Suprapubic skin (tissue), 4 donors: Measurements from ENCODE around the gene MRPL51.

Source experiments
- POLR2A ChIP-seq, 2 donors: fragments of 450-650 bp; IDR thresholded peaks; one replicate each; pipeline ENCODE4 v1.6.1; 2017; ENCODE audit warnings: antibody characterized with exemption in 2 of 2, mild to moderate bottlenecking in 2 of 2, moderate library complexity in 2 of 2
- POLR2AphosphoS5 ChIP-seq, 3 donors: sonication (generic); formaldehyde crosslinking; IDR thresholded peaks; one replicate each; pipeline ENCODE4 v1.6.1; 2017; ENCODE audit warnings: antibody characterized with exemption in 3 of 3
- TF ChIP-seq, protein P1 (sequence below), 2 donors: fragments of 200-600 bp in 1 of 2; fragments of 450-650 bp in 1 of 2; sonication (generic) in 1 of 2; IDR thresholded peaks; one replicate each; pipeline ENCODE4 v1.5.1; 2016 to 2019; ENCODE audit warnings: antibody characterized with exemption in 2 of 2, mild to moderate bottlenecking in 1 of 2, moderate library complexity in 1 of 2

DNA sequence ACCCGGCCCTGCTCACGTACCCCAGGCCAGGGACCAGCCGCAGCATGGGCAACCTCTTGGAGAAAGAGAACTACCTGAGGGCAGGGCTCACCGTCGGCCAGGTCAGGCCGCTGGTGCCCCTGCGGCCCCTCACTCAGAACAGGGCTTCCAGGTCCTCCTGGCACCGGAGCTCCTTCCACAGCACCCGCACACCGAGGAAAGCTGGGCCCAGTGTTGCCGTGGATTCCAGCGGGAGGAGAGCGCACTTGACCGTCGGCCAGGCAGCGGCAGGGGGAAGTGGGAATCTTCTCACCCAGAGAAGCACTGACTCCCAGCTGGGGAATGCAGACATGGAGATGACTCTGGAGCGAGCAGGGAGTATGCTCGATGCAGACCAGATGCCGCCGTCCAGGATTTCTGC lies 14.6 kb downstream of the MRPL51 start:
- TF ChIP-seq, protein P1, sequence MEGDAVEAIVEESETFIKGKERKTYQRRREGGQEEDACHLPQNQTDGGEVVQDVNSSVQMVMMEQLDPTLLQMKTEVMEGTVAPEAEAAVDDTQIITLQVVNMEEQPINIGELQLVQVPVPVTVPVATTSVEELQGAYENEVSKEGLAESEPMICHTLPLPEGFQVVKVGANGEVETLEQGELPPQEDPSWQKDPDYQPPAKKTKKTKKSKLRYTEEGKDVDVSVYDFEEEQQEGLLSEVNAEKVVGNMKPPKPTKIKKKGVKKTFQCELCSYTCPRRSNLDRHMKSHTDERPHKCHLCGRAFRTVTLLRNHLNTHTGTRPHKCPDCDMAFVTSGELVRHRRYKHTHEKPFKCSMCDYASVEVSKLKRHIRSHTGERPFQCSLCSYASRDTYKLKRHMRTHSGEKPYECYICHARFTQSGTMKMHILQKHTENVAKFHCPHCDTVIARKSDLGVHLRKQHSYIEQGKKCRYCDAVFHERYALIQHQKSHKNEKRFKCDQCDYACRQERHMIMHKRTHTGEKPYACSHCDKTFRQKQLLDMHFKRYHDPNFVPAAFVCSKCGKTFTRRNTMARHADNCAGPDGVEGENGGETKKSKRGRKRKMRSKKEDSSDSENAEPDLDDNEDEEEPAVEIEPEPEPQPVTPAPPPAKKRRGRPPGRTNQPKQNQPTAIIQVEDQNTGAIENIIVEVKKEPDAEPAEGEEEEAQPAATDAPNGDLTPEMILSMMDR (IDR thresholded peaks at IDR 0.05): no peak
- TF ChIP-seq POLR2A (IDR thresholded peaks at IDR 0.05) (no peak), POLR2AphosphoS5 (IDR thresholded peaks at IDR 0.05) (no peak)
